Gastroesophageal sphincter (tissue), 3 donors: Measurements from ENCODE around the gene EIF6.

Experiments
- EP300 ChIP-seq: sonication (generic); formaldehyde crosslinking; IDR thresholded peaks from one replicate; pipeline ENCODE4 v1.6.1; 2017; ENCODE audit warnings: antibody characterized with exemption, mild to moderate bottlenecking
- POLR2A ChIP-seq, 2 donors: fragments of 450-650 bp; IDR thresholded peaks; one replicate each; pipeline ENCODE4 v1.6.1; 2017; ENCODE audit warnings: antibody characterized with exemption in 2 of 2, mild to moderate bottlenecking in 2 of 2, moderate library complexity in 1 of 2
- POLR2AphosphoS5 ChIP-seq: sonication (generic); formaldehyde crosslinking; IDR thresholded peaks from one replicate; pipeline ENCODE4 v1.6.1; 2017; ENCODE audit warnings: antibody characterized with exemption
- TF ChIP-seq, protein P1 (sequence below), 4 experiments: fragments of 200-600 bp in 2 of 4; fragments of 450-650 bp in 2 of 4; sonication (generic) in 1 of 4; IDR thresholded peaks; one replicate each; pipeline ENCODE4 v1.5.1; 2017 to 2019; ENCODE audit warnings: antibody characterized with exemption in 4 of 4, mild to moderate bottlenecking in 2 of 4, moderate library complexity in 2 of 4

DNA sequence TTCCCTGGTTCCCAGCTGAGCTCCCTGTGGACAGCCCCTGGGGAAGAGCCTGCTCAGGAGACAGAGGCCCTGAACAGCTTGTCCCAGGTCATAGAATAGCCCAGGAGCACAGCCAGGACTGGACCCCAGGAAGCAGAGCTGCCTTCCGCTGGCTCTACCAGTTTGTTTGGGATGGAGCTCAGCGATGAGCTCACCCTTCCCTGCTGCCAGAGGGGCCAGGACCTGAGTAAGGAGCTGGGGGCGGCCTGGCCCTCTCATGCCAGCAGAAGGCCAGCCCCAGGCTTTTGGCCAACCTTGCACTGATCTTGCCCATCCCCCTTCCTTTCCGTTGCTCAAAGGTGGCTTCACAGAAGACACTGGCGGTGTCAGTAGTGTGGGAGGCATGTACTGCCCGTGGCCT is 24.1 kb downstream of the EIF6 start:
- TF ChIP-seq, protein P1, sequence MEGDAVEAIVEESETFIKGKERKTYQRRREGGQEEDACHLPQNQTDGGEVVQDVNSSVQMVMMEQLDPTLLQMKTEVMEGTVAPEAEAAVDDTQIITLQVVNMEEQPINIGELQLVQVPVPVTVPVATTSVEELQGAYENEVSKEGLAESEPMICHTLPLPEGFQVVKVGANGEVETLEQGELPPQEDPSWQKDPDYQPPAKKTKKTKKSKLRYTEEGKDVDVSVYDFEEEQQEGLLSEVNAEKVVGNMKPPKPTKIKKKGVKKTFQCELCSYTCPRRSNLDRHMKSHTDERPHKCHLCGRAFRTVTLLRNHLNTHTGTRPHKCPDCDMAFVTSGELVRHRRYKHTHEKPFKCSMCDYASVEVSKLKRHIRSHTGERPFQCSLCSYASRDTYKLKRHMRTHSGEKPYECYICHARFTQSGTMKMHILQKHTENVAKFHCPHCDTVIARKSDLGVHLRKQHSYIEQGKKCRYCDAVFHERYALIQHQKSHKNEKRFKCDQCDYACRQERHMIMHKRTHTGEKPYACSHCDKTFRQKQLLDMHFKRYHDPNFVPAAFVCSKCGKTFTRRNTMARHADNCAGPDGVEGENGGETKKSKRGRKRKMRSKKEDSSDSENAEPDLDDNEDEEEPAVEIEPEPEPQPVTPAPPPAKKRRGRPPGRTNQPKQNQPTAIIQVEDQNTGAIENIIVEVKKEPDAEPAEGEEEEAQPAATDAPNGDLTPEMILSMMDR (IDR thresholded peaks at IDR 0.05), result no peak
- TF ChIP-seq POLR2A (IDR thresholded peaks at IDR 0.05) (no peak), POLR2AphosphoS5 (no peak), EP300 (no peak)
